Smooth muscle cell (in vitro differentiated cells): ENCODE measurements around the gene CLMP. TPM values are rescaled to one million over a fixed set of nuclear protein-coding genes. Genes with fewer than 3 reads are reported as not detected.
A peak's percentile ranks its signal among the peaks of the same experiment; 100 is the strongest.

Experiments
- polyA plus RNA-seq: library from polyadenylated mRNA; unstranded; fragments of >200 nt; fragmentation: Nextera tagmentation; extraction: Ambion mirVana; gene quantifications from 2 replicates; pipeline ENCODE4 v1.2.1, GENCODE V29; 2016
- small RNA-seq: library from RNA; depleted of rRNA; stranded (forward); fragments of <200 nt; gene quantifications from one replicate; pipeline ENCODE3, GENCODE V24; 2014
- total RNA-seq: library from RNA; depleted of rRNA; stranded (reverse); fragments of >200 nt; gene quantifications from 2 replicates; pipeline ENCODE4 v1.2.3, GENCODE V29; 2014

CLMP gene
- total and polyA plus RNA-seq, 2 experiments from 2014 or later: 74.0 to 176 TPM

Small RNAs within 50 kb of the gene (small RNA-seq; reads per million reads assigned to genes)
- gene RPL31P47 (0.29 reads per million, percentile 5 among the genes with 10 or more reads in this experiment), gene SNORD14C (not detected), gene SNORD14D (not detected), gene SNORD14E (342 reads per million, percentile 99 among the genes with 10 or more reads in this experiment)

Other genes starting within 250 kb of the CLMP start
- gene BSX, start 213.4 kb downstream of the CLMP start, total RNA-seq: not detected in 2 replicates
- not detected in 2 replicates for gene BSX, start 213.4 kb downstream of the CLMP start, polyA plus RNA-seq
- gene HSPA8, start 133.1 kb downstream of the CLMP start, total RNA-seq: 1,212 and 1,497 TPM in 2 replicates
- 449 and 471 TPM in 2 replicates for gene HSPA8, start 133.1 kb downstream of the CLMP start, polyA plus RNA-seq
- gene GRAMD1B, start 235.0 kb upstream of the CLMP start, total RNA-seq: 3.4 and 4.3 TPM in 2 replicates
- gene GRAMD1B, start 235.0 kb upstream of the CLMP start, polyA plus RNA-seq: 2.4 and 2.7 TPM in 2 replicates